NT2/D1 (cell line): ENCODE data around the gene CACNG4.

Source experiments
- SUZ12 ChIP-seq: IDR thresholded peaks from 2 replicates; pipeline ENCODE4 v1.6.1; 2011; ENCODE audit not compliant: insufficient read length, insufficient read depth; ENCODE audit errors: extremely low read depth
- YY1 ChIP-seq: IDR thresholded peaks from 2 replicates; pipeline ENCODE4 v1.6.1; 2011; ENCODE audit not compliant: insufficient read length, insufficient read depth
- ZNF274 ChIP-seq: IDR thresholded peaks from 2 replicates; pipeline ENCODE4 v1.6.1; 2011; ENCODE audit warnings: mild to moderate bottlenecking, low read depth, low read length

- TF ChIP-seq YY1: no peak
- no peak for TF ChIP-seq SUZ12
- no peak for TF ChIP-seq ZNF274
Observed at GRCh38 chr17:66916946-66917345, 47.6 kb upstream of the CACNG4 start.
